Measurements from ENCODE around the gene PRDM11. TPM values are rescaled to one million over a fixed set of nuclear protein-coding genes. Genes with fewer than 3 reads are reported as not detected.

Gene PRDM11
- total and polyA plus RNA-seq, 2 of the 4 experiments (the other 2 are of a cell fraction) = 2.2 to 2.7 TPM

DNA sequence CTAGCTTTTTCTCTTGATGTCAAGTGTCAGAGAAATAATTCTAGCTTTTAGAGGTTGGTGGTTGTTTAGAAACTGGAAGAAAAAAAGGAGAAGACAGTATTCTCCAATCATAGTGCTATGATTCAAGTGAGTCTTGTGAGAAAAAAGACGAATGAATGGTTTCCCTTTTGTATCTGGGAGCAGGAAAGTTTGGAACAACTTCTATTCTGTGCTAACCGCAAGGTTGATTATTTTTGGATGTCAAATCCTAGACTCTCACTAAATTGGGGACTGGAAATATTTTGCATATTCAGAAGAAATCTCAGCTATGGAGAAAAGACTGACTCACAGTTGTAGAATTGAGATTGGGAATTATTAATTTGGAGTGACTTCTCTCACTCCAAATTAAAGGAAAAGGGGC lies 70.5 kb downstream of the PRDM11 start:
- no peak for TF ChIP-seq RAD21 (IDR thresholded peaks at IDR 0.05; ENCODE audit: low read length)
- no peak for TF ChIP-seq BHLHE40 (IDR thresholded peaks at IDR 0.05; ENCODE audit: low read depth, low read length)
- TF ChIP-seq CEBPB (IDR thresholded peaks at IDR 0.05; ENCODE audit: low read depth, low read length) = no peak
- no peak for TF ChIP-seq MAFK (IDR thresholded peaks at IDR 0.05; ENCODE audit: low read depth, low read length)
- TF ChIP-seq CHD1 (IDR thresholded peaks at IDR 0.05; ENCODE audit: low read depth, low read length) = no peak
- TF ChIP-seq, protein P1, sequence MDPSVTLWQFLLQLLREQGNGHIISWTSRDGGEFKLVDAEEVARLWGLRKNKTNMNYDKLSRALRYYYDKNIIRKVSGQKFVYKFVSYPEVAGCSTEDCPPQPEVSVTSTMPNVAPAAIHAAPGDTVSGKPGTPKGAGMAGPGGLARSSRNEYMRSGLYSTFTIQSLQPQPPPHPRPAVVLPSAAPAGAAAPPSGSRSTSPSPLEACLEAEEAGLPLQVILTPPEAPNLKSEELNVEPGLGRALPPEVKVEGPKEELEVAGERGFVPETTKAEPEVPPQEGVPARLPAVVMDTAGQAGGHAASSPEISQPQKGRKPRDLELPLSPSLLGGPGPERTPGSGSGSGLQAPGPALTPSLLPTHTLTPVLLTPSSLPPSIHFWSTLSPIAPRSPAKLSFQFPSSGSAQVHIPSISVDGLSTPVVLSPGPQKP (IDR thresholded peaks at IDR 0.05; ENCODE audit: borderline replicate concordance, low read depth, low read length) = no peak
- no peak for TF ChIP-seq POLR2A (IDR thresholded peaks at IDR 0.05; ENCODE audit: low read depth, low read length)
- TF ChIP-seq, protein P2, sequence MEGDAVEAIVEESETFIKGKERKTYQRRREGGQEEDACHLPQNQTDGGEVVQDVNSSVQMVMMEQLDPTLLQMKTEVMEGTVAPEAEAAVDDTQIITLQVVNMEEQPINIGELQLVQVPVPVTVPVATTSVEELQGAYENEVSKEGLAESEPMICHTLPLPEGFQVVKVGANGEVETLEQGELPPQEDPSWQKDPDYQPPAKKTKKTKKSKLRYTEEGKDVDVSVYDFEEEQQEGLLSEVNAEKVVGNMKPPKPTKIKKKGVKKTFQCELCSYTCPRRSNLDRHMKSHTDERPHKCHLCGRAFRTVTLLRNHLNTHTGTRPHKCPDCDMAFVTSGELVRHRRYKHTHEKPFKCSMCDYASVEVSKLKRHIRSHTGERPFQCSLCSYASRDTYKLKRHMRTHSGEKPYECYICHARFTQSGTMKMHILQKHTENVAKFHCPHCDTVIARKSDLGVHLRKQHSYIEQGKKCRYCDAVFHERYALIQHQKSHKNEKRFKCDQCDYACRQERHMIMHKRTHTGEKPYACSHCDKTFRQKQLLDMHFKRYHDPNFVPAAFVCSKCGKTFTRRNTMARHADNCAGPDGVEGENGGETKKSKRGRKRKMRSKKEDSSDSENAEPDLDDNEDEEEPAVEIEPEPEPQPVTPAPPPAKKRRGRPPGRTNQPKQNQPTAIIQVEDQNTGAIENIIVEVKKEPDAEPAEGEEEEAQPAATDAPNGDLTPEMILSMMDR (conservative IDR thresholded peaks at IDR 0.05; ENCODE audit: low read depth, low read length) = no peak
- TF ChIP-seq NFE2L2 (IDR thresholded peaks at IDR 0.05; ENCODE audit: low read depth, low read length) = no peak
- TF ChIP-seq RCOR1 (IDR thresholded peaks at IDR 0.05; ENCODE audit: insufficient replicate concordance, low read length) = no peak
- TF ChIP-seq MAZ (IDR thresholded peaks at IDR 0.05; ENCODE audit: borderline replicate concordance, low read depth, low read length) = no peak
- TF ChIP-seq RFX5 (IDR thresholded peaks at IDR 0.05; ENCODE audit: low read depth, low read length) = no peak
- TF ChIP-seq, protein P3, sequence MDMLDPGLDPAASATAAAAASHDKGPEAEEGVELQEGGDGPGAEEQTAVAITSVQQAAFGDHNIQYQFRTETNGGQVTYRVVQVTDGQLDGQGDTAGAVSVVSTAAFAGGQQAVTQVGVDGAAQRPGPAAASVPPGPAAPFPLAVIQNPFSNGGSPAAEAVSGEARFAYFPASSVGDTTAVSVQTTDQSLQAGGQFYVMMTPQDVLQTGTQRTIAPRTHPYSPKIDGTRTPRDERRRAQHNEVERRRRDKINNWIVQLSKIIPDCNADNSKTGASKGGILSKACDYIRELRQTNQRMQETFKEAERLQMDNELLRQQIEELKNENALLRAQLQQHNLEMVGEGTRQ (IDR thresholded peaks at IDR 0.05; ENCODE audit: low read depth, low read length) = no peak
- no peak for TF ChIP-seq SMC3 (IDR thresholded peaks at IDR 0.05; ENCODE audit: low read depth, low read length)
- no peak for TF ChIP-seq FOS (IDR thresholded peaks at IDR 0.05; ENCODE audit: low read depth, low read length)
- no peak for TF ChIP-seq MXI1 (IDR thresholded peaks at IDR 0.05; ENCODE audit: borderline replicate concordance, low read depth, low read length)
- Histone ChIP-seq H3K27ac (ENCODE audit: insufficient read depth, low read length) (no peak overlapping the region), H3K4me1 (ENCODE audit: control insufficient read depth, insufficient read depth, low read length) (no peaks in the 10 kb centered on the region), H2AFZ (replicated peaks; ENCODE audit: low read length, poor library complexity) (no peak overlapping the region), H3K79me1 (ENCODE audit: low read depth in 1 of 2, low read length in 2 of 2) (no peaks in the 10 kb centered on the region), H2BK5ac (ENCODE audit: low read depth, low read length, poor library complexity, severe bottlenecking) (no peak overlapping the region), H3K18ac (ENCODE audit: low read depth, low read length) (no peak overlapping the region), H3K14ac (replicated peaks; ENCODE audit: low read depth, low read length) (no peak overlapping the region), H3K4me2 (ENCODE audit: low read depth, low read length) (no peak overlapping the region), H3K27me3 (ENCODE audit: control insufficient read depth, insufficient read depth, low read length) (no peaks in the 10 kb centered on the region), H4K20me1 (ENCODE audit: insufficient read depth, low read length) (no peaks in the 10 kb centered on the region), H2AK9ac (replicated peaks; ENCODE audit: low read depth, low read length, poor library complexity) (no peak overlapping the region), H2BK15ac (ENCODE audit: low read depth, low read length) (no peak overlapping the region), H3K9me1 (ENCODE audit: insufficient read depth, low read length) (no peaks in the 10 kb centered on the region; the same call in 1 of the 2 replicates), H2BK120ac (ENCODE audit: low read depth, low read length) (no peak overlapping the region), H2BK20ac (ENCODE audit: low read depth, low read length) (no peak overlapping the region), H2AK5ac (ENCODE audit: low read depth, low read length) (no peak overlapping the region), H4K8ac (ENCODE audit: low read depth in 2 of 2, low read length in 2 of 2) (no peak overlapping the region), H3K9me3 (ENCODE audit: control insufficient read depth, insufficient read depth, low read length) (no peaks in the 10 kb centered on the region), H3K4ac (ENCODE audit: low read depth, low read length) (no peak overlapping the region), H4K5ac (ENCODE audit: low read depth, low read length) (no peak overlapping the region), H3K36me3 (ENCODE audit: control insufficient read depth, insufficient read depth, low read length) (peaks cover 4% of the 10 kb centered on the region; the same call in 1 of the 2 replicates), H3K23ac (ENCODE audit: low read depth, low read length) (no peak overlapping the region), H3K9ac (ENCODE audit: low read depth, low read length) (no peak overlapping the region), H3K56ac (ENCODE audit: extremely low read depth, insufficient read depth, low read length) (no peak overlapping the region), H4K91ac (ENCODE audit: insufficient read depth, low read depth, low read length) (no peak overlapping the region), H3K4me3 (ENCODE audit: insufficient read depth, low read depth, low read length) (no peak overlapping the region)
- in situ Hi-C loops (cut with MboI; ENCODE audit: low sequenced_read_pairs) = no loop called here
- POLR2A ChIA-PET (ENCODE audit: unreplicated experiment) = no interaction called here
- intact Hi-C loops (cut with micrococcal nuclease) = no loop called here
- ATAC-seq (ENCODE audit: low read depth) (peak; percentile 27; the same call in 1 of the 2 replicates), DNase-seq (peak; percentile 13)
- no TSS peak for BruUV-seq (replicated peaks)
- CTCF ChIA-PET = interaction anchor here (0.9 kb wide), 1 partner anchor 17 kb away, joined by 3 read pairs; no protein-coding TSS in a partner anchor
- no CpG with 5 or more reads among the region's 2 CpGs for WGBS, 2 experiments (ENCODE audit: extremely low coverage in 2 of 2, insufficient read length in 1 of 2)
- dilution Hi-C loops (cut with HindIII; ENCODE audit: low sequenced_read_pairs, unreplicated experiment) = no loop called here
